ENCODE results near the gene PTGES2.

GRCh38 chr9:128117613-128118471 lies 9.7 kb downstream of the PTGES2 start:
- TF ChIP-seq GATA3 (IDR thresholded peaks at IDR 0.05; ENCODE audit: low read depth, low read length) = no peak
- TF ChIP-seq GATA2 (IDR thresholded peaks at IDR 0.05; ENCODE audit: low read depth, low read length) = no peak

Measured in SH-SY5Y (cell line).